MM.1S (cell line): ENCODE results near the gene MRPS24.
A peak's percentile ranks its signal among the peaks of the same experiment; 100 is the strongest.

Experiments used
- DNase-seq: peaks from one replicate; pipeline ENCODE4 v3.0.0-alpha.2; 2015
- H2AFZ ChIP-seq: fragments of 300-600 bp; sonication (generic); 2 replicates; pipeline ENCODE4 v1.6.0; 2016; ENCODE audit warnings: antibody characterized with exemption, low read length
- H3F3A ChIP-seq: fragments of 300-600 bp; sonication (generic); 2 replicates; pipeline ENCODE4 v1.6.1; 2016; ENCODE audit warnings: mild to moderate bottlenecking, antibody characterized with exemption, low read length, moderate library complexity, mixed read lengths; ENCODE audit not compliant: insufficient read depth
- H3K27ac ChIP-seq: fragments of 300-600 bp; sonication (generic); 2 replicates; pipeline ENCODE4 v1.5.1; 2016; ENCODE audit warnings: mild to moderate bottlenecking, low read length
- H3K27me3 ChIP-seq: fragments of 300-600 bp; sonication (generic); replicated peaks from 2 replicates; pipeline ENCODE4 v1.6.0; 2016; ENCODE audit warnings: low read length; ENCODE audit not compliant: insufficient read depth
- H3K36me3 ChIP-seq: fragments of 300-600 bp; sonication (generic); replicated peaks from 2 replicates; pipeline ENCODE4 v1.6.1; 2016; ENCODE audit warnings: mild to moderate bottlenecking, low read length, mixed read lengths; ENCODE audit not compliant: insufficient read depth
- H3K4me1 ChIP-seq: fragments of 300-600 bp; sonication (generic); 2 replicates; pipeline ENCODE4 v1.6.1; 2016; ENCODE audit warnings: low read length, mixed read lengths
- H3K4me2 ChIP-seq: fragments of 300-600 bp; sonication (generic); 2 replicates; pipeline ENCODE4 v1.6.0; 2016; ENCODE audit warnings: low read depth, low read length
- H3K4me3 ChIP-seq: fragments of 300-600 bp; sonication (generic); 2 replicates; pipeline ENCODE4 v1.5.1; 2016; ENCODE audit warnings: low read length, mixed read lengths
- H3K79me2 ChIP-seq: fragments of 300-600 bp; sonication (generic); 2 replicates; pipeline ENCODE4 v1.6.1; 2016; ENCODE audit warnings: mixed run types, low read length, mixed read lengths
- H3K9ac ChIP-seq: fragments of 300-600 bp; sonication (generic); 2 replicates; pipeline ENCODE4 v1.6.1; 2016; ENCODE audit warnings: low read length, mixed read lengths
- H3K9me2 ChIP-seq: fragments of 300-600 bp; sonication (generic); replicated peaks from 2 replicates; pipeline ENCODE4 v1.6.1; 2016; ENCODE audit warnings: mild to moderate bottlenecking, low read length, mixed read lengths; ENCODE audit not compliant: insufficient read depth
- H3K9me3 ChIP-seq: fragments of 300-600 bp; sonication (generic); replicated peaks from 2 replicates; pipeline ENCODE4 v1.6.1; 2016; ENCODE audit warnings: mild to moderate bottlenecking, low read length, mixed read lengths; ENCODE audit not compliant: insufficient read depth
- H4K20me1 ChIP-seq: fragments of 300-600 bp; sonication (generic); 2 replicates; pipeline ENCODE4 v1.6.1; 2016; ENCODE audit warnings: mild to moderate bottlenecking, low read length, moderate library complexity, mixed read lengths; ENCODE audit not compliant: insufficient read depth
- EZH2 ChIP-seq: fragments of 300-600 bp; sonication (generic); optimal IDR thresholded peaks from 2 replicates; pipeline ENCODE3; 2017; ENCODE audit warnings: low read depth, mild to moderate bottlenecking, antibody characterized with exemption, low read length, mixed read lengths
- EZH2phosphoT487 ChIP-seq: fragments of 300-600 bp; sonication (generic); IDR thresholded peaks from 2 replicates; pipeline ENCODE4 v1.6.1; 2018; ENCODE audit warnings: antibody characterized with exemption, low read length
- TF ChIP-seq, protein P1 (sequence below): fragments of 300-600 bp; sonication (generic); IDR thresholded peaks from 2 replicates; pipeline ENCODE4 v1.5.1; 2016; ENCODE audit warnings: antibody characterized with exemption, low read length, mixed read lengths

MRPS24 gene

DNA sequence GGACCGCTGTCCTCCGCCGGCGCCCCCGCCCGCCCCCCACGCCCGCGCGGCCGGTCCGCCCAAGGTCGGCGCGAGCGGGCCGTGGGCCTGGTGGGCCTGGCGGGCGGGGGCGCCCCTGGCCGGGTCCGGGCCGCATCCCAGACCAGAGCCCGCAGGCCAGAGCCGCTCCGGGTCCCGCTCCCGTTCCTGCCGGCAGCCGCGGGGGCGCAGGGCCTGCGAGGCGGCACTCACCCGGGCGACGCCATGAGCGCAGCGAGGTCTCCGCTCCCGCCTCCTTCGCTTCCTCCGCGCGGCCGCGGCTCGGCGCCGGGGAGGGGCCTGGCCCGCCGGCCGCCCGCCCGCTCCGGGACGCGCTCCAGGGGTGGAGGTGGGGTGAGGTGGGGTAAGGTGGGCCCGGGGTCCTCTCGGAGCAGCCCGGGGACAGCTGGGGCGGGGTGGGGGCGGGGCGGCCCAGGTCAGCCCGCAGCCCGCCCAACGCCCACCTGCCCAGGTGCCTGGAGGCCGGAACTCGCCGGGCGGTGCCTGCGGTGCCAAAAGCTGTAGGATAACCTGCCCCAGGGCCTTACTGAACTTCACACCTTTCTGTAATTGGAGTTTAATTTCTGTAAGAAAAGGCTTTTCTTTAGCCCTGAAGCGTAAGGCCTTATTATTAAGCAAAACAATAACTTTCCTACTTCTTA lies 37.2 kb upstream of the MRPS24 start, which contains the start of gene URGCP:
URGCP (minus strand) TSS at position 266 of the 680 bp plus-strand sequence; CDS start at position 245, 21 bp downstream.
- peaks cover 14% of the 10 kb centered on the region; the same call in 1 of the 2 replicates for H3K4me1 ChIP-seq
- peak within 1 kb of the TSS; percentile 75 for H3K9ac ChIP-seq
- no peaks in the 10 kb centered on the region for H4K20me1 ChIP-seq
- H2AFZ ChIP-seq, result peak within 1 kb of the TSS; percentile 63
- H3K36me3 ChIP-seq, result no peaks in the 10 kb centered on the region
- no peaks in the 10 kb centered on the region for H3K27me3 ChIP-seq
- H3K27ac ChIP-seq, result no peak within 1 kb of the TSS
- peak; percentile 53 for DNase-seq
- H3K4me3 ChIP-seq, result peak within 1 kb of the TSS; percentile 86
- TF ChIP-seq EZH2 (no peak), EZH2phosphoT487 (no peak)
- TF ChIP-seq, protein P1, sequence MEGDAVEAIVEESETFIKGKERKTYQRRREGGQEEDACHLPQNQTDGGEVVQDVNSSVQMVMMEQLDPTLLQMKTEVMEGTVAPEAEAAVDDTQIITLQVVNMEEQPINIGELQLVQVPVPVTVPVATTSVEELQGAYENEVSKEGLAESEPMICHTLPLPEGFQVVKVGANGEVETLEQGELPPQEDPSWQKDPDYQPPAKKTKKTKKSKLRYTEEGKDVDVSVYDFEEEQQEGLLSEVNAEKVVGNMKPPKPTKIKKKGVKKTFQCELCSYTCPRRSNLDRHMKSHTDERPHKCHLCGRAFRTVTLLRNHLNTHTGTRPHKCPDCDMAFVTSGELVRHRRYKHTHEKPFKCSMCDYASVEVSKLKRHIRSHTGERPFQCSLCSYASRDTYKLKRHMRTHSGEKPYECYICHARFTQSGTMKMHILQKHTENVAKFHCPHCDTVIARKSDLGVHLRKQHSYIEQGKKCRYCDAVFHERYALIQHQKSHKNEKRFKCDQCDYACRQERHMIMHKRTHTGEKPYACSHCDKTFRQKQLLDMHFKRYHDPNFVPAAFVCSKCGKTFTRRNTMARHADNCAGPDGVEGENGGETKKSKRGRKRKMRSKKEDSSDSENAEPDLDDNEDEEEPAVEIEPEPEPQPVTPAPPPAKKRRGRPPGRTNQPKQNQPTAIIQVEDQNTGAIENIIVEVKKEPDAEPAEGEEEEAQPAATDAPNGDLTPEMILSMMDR, result no peak
- H3K9me2 ChIP-seq, result no peaks in the 10 kb centered on the region
- peak within 1 kb of the TSS; percentile 79 for H3K4me2 ChIP-seq
- H3K9me3 ChIP-seq, result no peaks in the 10 kb centered on the region
- H3F3A ChIP-seq, result no peaks in the 10 kb centered on the region
- H3K79me2 ChIP-seq, result peaks cover 45% of the 10 kb centered on the region

DNA sequence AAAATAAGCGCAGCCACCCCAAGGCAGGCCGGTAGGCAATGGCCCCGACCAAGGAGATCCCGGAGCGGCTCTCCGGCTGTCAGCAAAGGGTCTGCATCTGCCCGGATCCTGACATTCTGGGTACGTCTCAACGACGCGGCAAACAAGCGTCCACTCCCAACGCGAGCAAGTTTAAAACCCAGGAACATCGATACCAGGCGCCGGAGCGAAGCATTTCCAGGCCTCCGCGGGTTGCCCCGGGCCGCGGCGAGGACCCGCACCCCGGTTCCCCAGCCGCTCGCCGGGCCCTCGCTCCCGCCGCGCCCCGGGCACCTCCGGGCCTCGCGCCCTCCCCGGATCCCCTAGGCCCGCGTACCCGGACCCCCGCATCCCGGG lies 36.6 kb upstream of the MRPS24 start:
- peak; percentile 34 for DNase-seq

DNA sequence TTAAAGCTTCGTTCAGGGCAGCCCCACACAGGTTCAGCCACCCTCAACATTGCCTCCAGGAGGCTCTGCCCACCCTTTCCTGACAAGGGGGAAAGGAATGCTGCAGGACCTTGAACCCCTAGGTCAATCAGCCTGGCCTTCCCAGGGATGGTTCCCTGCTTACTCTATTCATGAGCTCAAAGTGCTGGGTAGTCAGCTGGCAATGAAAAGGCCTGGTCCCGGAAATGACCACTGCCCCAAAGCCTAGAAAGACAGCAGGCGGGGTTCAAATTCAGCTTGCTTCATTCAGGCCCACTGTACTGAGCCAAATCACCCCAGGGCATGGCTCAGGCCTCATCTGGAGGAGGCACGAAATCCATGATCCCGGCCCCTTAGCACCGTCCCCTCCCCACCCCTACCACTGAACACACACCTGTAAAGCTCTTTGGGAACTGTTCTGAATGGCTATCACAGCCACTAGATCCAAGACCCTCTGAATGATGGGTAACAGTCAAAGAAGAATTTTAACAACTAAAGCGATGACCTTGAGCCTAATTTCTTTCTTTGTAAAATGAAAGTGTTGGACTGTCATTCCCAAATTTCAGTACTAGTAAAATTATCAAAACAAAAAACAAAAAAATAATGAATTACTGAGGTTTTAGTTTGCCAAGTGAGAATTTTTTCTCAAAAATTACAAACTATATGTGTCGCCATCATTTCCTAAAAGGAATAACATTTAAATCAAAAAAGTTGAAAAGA lies 36.1 kb upstream of the MRPS24 start:
- TF ChIP-seq EZH2 (no peak), EZH2phosphoT487 (no peak)
- TF ChIP-seq, protein P1, result no peak
- Histone ChIP-seq H2AFZ (peak overlapping the region; percentile 48), H3K9me3 (no peaks in the 10 kb centered on the region), H3F3A (no peaks in the 10 kb centered on the region), H4K20me1 (no peaks in the 10 kb centered on the region), H3K4me3 (peak overlapping the region; percentile 86), H3K27ac (no peak overlapping the region), H3K27me3 (no peaks in the 10 kb centered on the region), H3K36me3 (no peaks in the 10 kb centered on the region), H3K9me2 (no peaks in the 10 kb centered on the region), H3K4me1 (peaks cover 14% of the 10 kb centered on the region; the same call in 1 of the 2 replicates), H3K79me2 (peaks cover 56% of the 10 kb centered on the region), H3K9ac (peak overlapping the region; percentile 75), H3K4me2 (peak overlapping the region; percentile 50)
- no peak for DNase-seq

More for the DNA sequence above, 36.6 kb upstream of the MRPS24 start:
- peak overlapping the region; percentile 86 for H3K4me3 ChIP-seq
- H3K4me2 ChIP-seq, result peak overlapping the region; percentile 50
- H3K9me3 ChIP-seq, result no peaks in the 10 kb centered on the region
- H3F3A ChIP-seq, result no peaks in the 10 kb centered on the region
- H3K27ac ChIP-seq, result no peak overlapping the region
- no peaks in the 10 kb centered on the region for H3K27me3 ChIP-seq
- H3K79me2 ChIP-seq, result peaks cover 51% of the 10 kb centered on the region
- TF ChIP-seq EZH2phosphoT487, result no peak
- TF ChIP-seq, protein P1, result no peak
- TF ChIP-seq EZH2, result no peak
- H3K9ac ChIP-seq, result peak overlapping the region; percentile 75
- no peaks in the 10 kb centered on the region for H4K20me1 ChIP-seq
- no peaks in the 10 kb centered on the region for H3K36me3 ChIP-seq
- H3K4me1 ChIP-seq, result peaks cover 14% of the 10 kb centered on the region; the same call in 1 of the 2 replicates
- no peaks in the 10 kb centered on the region for H3K9me2 ChIP-seq
- peak overlapping the region; percentile 48 for H2AFZ ChIP-seq
